CD8-positive, alpha-beta memory T cell (primary cell): ENCODE data around the gene ZNF718. TPM values are rescaled to one million over a fixed set of nuclear protein-coding genes. Genes with fewer than 3 reads are reported as not detected.
"Not testable (repeated sequence)": the region's sequence is repeated elsewhere in the genome, so short reads cannot be mapped to it uniquely, and the experiment has no call there.

Source experiments
- CTCF ChIA-PET: fragments of 350-600 bp; sonication (Branson Sonifier 250); formaldehyde crosslinking; loops from one replicate; lab custom pipeline; 2021; ENCODE audit warnings: antibody characterized with exemption; lab: Charles Lee
- POLR2A ChIA-PET: fragments of 350-600 bp; sonication (Branson Sonifier 250); formaldehyde crosslinking; loops from one replicate; lab custom pipeline; 2021; ENCODE audit warnings: antibody characterized with exemption; lab: Charles Lee
- DNase-seq, 5 donors: peaks; one replicate each; pipeline versions ENCODE4 v3.0.0 to v3.0.0-alpha.2; 2020 to 2022; ENCODE audit warnings: mixed read lengths in 1 of 5
- H3K27ac ChIP-seq: one replicate; pipeline ENCODE4 v1.7.0; 2013; ENCODE audit warnings: low read depth, mild to moderate bottlenecking, low read length, moderate library complexity
- H3K27me3 ChIP-seq: 2 replicates; pipeline ENCODE4 v1.7.0; 2013; ENCODE audit warnings: low read length, mild to moderate bottlenecking; ENCODE audit not compliant: insufficient read depth, poor library complexity, severe bottlenecking
- H3K36me3 ChIP-seq: 2 replicates; pipeline ENCODE4 v1.7.0; 2013; ENCODE audit warnings: mild to moderate bottlenecking, low read length, moderate library complexity; ENCODE audit not compliant: insufficient read depth
- H3K4me1 ChIP-seq: 2 replicates; pipeline ENCODE4 v1.7.0; 2013; ENCODE audit warnings: mild to moderate bottlenecking, low read length, moderate library complexity; ENCODE audit not compliant: insufficient read depth
- H3K4me3 ChIP-seq: 2 replicates; pipeline ENCODE4 v1.7.0; 2013; ENCODE audit warnings: mild to moderate bottlenecking, low read length
- H3K9me3 ChIP-seq: 2 replicates; pipeline ENCODE4 v1.7.0; 2013; ENCODE audit warnings: mild to moderate bottlenecking, low read length
- H3K27ac Mint-ChIP-seq, 8 donors: one replicate each; pipeline ENCODE4 v1.8.0; 2020 to 2021; ENCODE audit warnings: mixed read lengths in 8 of 8, mild to moderate bottlenecking in 6 of 8, inconsistent platforms in 3 of 8, moderate library complexity in 3 of 8
- H3K27me3 Mint-ChIP-seq, 2 donors: one replicate each; pipeline ENCODE4 v1.8.0; 2020 to 2021; ENCODE audit warnings: mixed read lengths in 2 of 2, mild to moderate bottlenecking in 1 of 2, moderate library complexity in 1 of 2
- H3K36me3 Mint-ChIP-seq, 3 donors: one replicate each; pipeline ENCODE4 v1.8.0; 2020 to 2021; ENCODE audit warnings: mixed read lengths in 3 of 3, inconsistent platforms in 1 of 3, mild to moderate bottlenecking in 1 of 3
- H3K4me1 Mint-ChIP-seq, 3 donors: one replicate each; pipeline ENCODE4 v1.8.0; 2020 to 2021; ENCODE audit warnings: mixed read lengths in 3 of 3, inconsistent platforms in 1 of 3, mild to moderate bottlenecking in 1 of 3
- H3K4me3 Mint-ChIP-seq, 7 donors: one replicate each; pipeline ENCODE4 v1.8.0; 2020 to 2021; ENCODE audit warnings: mixed read lengths in 7 of 7, mild to moderate bottlenecking in 6 of 7, moderate library complexity in 4 of 7, inconsistent platforms in 2 of 7
- H3K9me3 Mint-ChIP-seq, 5 donors: one replicate each; pipeline ENCODE4 v1.8.0; 2020 to 2022; ENCODE audit warnings: mixed read lengths in 5 of 5, mild to moderate bottlenecking in 3 of 5, moderate library complexity in 2 of 5, inconsistent platforms in 1 of 5
- polyA plus RNA-seq: library from polyadenylated mRNA; unstranded; fragments of 300-500 nt; fragmentation: Illumina TruSeq; gene quantifications from one replicate; pipeline ENCODE4 v1.2.3, GENCODE V29; 2021
- total RNA-seq, 2 experiments: library from RNA; stranded (reverse); gene quantifications; one replicate each; pipeline ENCODE4 v1.2.3, GENCODE V29; 2021

Gene ZNF718
- total and polyA plus RNA-seq, 3 experiments from 2014 or later, result 5.8 to 10.7 (median 10.0) TPM

GRCh38 chr4:112771-113170 lies 11.5 kb upstream of the ZNF718 start:
- CTCF ChIA-PET, result no interaction called here
- Mint-ChIP-seq H3K27me3 (peaks cover 29 to 63% of the 10 kb centered on the region in 2 donors), H3K36me3 (peaks cover 2 to 54% (median 6%) of the 10 kb centered on the region in 3 donors), H3K4me1 (peaks cover 0 to 4% (median 0%) of the 10 kb centered on the region in 3 donors), H3K4me3 (no peak overlapping the region), H3K9me3 (peaks cover 9 to 70% (median 57%) of the 10 kb centered on the region in 5 donors), H3K27ac (no peak overlapping the region)
- Histone ChIP-seq H3K36me3 (no peaks in the 10 kb centered on the region), H3K4me1 (no peaks in the 10 kb centered on the region), H3K27me3 (peaks cover 6% of the 10 kb centered on the region), H3K27ac (no peak overlapping the region), H3K9me3 (no peaks in the 10 kb centered on the region), H3K4me3 (no peak overlapping the region)
- POLR2A ChIA-PET, result no interaction called here
- DNase-seq, result no peak

GRCh38 chr4:113732-114131 lies 10.6 kb upstream of the ZNF718 start:
- Mint-ChIP-seq H3K27ac (no peak overlapping the region), H3K9me3 (peaks cover 9 to 65% (median 48%) of the 10 kb centered on the region in 5 donors), H3K27me3 (peaks cover 20 to 54% of the 10 kb centered on the region in 2 donors), H3K36me3 (peaks cover 1 to 51% (median 2%) of the 10 kb centered on the region in 3 donors), H3K4me3 (no peak overlapping the region), H3K4me1 (peaks cover 0 to under 1% (median 0%) of the 10 kb centered on the region in 3 donors)
- ChIA-PET POLR2A (no interaction called here), CTCF (no interaction called here)
- no peak overlapping the region for H3K4me3 ChIP-seq
- H3K27me3 ChIP-seq, result no peaks in the 10 kb centered on the region
- H3K4me1 ChIP-seq, result no peaks in the 10 kb centered on the region
- H3K27ac ChIP-seq, result no peak overlapping the region
- no peaks in the 10 kb centered on the region for H3K9me3 ChIP-seq
- H3K36me3 ChIP-seq, result no peaks in the 10 kb centered on the region
- DNase-seq, result no peak

DNA sequence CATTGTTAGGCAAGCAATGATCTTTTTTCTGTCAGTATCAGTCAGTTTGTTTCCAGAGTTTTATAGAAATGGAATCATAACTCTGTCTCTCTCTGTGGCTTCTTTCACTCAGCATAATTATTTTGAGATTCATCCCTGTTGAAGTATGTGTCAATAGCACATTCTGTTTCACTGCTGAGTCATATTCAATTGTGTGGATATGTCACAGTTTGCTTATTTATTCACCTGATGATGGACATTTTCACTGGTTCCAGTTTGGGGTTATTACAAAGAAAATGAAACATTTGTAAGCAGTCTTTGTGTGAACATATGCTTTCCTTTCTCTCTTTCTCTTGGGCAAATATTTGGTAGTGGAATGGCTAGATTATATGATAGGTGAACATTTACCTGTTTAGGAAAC lies 10.2 kb upstream of the ZNF718 start:
- Mint-ChIP-seq H3K9me3 (peaks cover 9 to 65% (median 48%) of the 10 kb centered on the region in 5 donors), H3K27me3 (peaks cover 16 to 50% of the 10 kb centered on the region in 2 donors), H3K4me1 (no peaks in the 10 kb centered on the region), H3K36me3 (peaks cover under 1 to 50% (median 2%) of the 10 kb centered on the region in 3 donors), H3K27ac (no peak overlapping the region), H3K4me3 (no peak overlapping the region)
- ChIA-PET POLR2A (no interaction called here), CTCF (no interaction called here)
- no peaks in the 10 kb centered on the region for H3K36me3 ChIP-seq
- H3K27me3 ChIP-seq, result no peaks in the 10 kb centered on the region
- no peaks in the 10 kb centered on the region for H3K9me3 ChIP-seq
- H3K4me3 ChIP-seq, result no peak overlapping the region
- no peak for DNase-seq
- no peak overlapping the region for H3K27ac ChIP-seq
- no peaks in the 10 kb centered on the region for H3K4me1 ChIP-seq

- DNase-seq, result no peak
- Mint-ChIP-seq H3K27me3 (peaks cover 3 to 28% of the 10 kb centered on the region in 2 donors), H3K9me3 (peaks cover 9 to 63% (median 44%) of the 10 kb centered on the region in 5 donors), H3K36me3 (peaks cover under 1 to 39% (median 4%) of the 10 kb centered on the region in 3 donors), H3K4me3 (no peak overlapping the region), H3K27ac (no peak overlapping the region), H3K4me1 (peaks cover 11 to 15% (median 12%) of the 10 kb centered on the region in 3 donors)
- Histone ChIP-seq H3K9me3 (peaks cover 11% of the 10 kb centered on the region), H3K4me3 (no peak overlapping the region), H3K4me1 (peaks cover 15% of the 10 kb centered on the region), H3K36me3 (no peaks in the 10 kb centered on the region), H3K27ac (no peak overlapping the region), H3K27me3 (no peaks in the 10 kb centered on the region)
- ChIA-PET POLR2A (no interaction called here), CTCF (no interaction called here)
These were observed 7.8 kb upstream of the ZNF718 start for GRCh38 chr4:116499-116898.

DNA sequence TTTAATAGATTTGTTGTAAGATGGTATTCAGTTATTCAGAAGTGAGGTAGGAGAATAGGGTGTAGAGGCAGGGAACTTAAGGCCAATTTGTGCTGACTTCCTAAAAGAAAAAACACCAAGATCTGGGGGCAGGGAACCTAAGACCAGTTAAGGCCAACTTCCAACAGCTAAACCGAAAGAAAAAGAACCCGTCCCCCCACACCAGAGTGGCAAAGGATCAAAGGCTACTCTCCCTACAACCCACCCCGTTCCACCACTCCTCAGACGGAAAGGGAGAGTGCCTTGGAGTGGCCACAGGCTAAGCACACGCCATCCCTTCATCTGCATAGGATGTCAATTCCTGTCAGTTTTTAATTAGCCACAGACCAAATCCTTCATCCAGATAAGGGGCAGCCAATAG lies 3.7 kb upstream of the ZNF718 start:
- peaks cover 31% of the 10 kb centered on the region for H3K4me1 ChIP-seq
- peak overlapping the region in 5 of 8 donors; percentile 54 to 93 (median 89) for H3K27ac Mint-ChIP-seq
- H3K36me3 Mint-ChIP-seq, result peaks cover 3 to 39% (median 23%) of the 10 kb centered on the region in 3 donors
- ChIA-PET CTCF (no interaction called here), POLR2A (no interaction called here)
- no peak for DNase-seq
- H3K27me3 ChIP-seq, result no peaks in the 10 kb centered on the region
- H3K36me3 ChIP-seq, result no peaks in the 10 kb centered on the region
- H3K27me3 Mint-ChIP-seq, result peaks cover 7% of the 10 kb centered on the region in 2 donors
- H3K4me1 Mint-ChIP-seq, result peaks cover 31 to 46% (median 36%) of the 10 kb centered on the region in 3 donors
- H3K9me3 Mint-ChIP-seq, result peaks cover 12 to 63% (median 59%) of the 10 kb centered on the region in 5 donors
- H3K4me3 Mint-ChIP-seq, result peak overlapping the region in 5 of 7 donors; percentile 42 to 83 (median 74)
- H3K4me3 ChIP-seq, result no peak overlapping the region
- no peak overlapping the region for H3K27ac ChIP-seq
- peaks cover 11% of the 10 kb centered on the region for H3K9me3 ChIP-seq

DNA sequence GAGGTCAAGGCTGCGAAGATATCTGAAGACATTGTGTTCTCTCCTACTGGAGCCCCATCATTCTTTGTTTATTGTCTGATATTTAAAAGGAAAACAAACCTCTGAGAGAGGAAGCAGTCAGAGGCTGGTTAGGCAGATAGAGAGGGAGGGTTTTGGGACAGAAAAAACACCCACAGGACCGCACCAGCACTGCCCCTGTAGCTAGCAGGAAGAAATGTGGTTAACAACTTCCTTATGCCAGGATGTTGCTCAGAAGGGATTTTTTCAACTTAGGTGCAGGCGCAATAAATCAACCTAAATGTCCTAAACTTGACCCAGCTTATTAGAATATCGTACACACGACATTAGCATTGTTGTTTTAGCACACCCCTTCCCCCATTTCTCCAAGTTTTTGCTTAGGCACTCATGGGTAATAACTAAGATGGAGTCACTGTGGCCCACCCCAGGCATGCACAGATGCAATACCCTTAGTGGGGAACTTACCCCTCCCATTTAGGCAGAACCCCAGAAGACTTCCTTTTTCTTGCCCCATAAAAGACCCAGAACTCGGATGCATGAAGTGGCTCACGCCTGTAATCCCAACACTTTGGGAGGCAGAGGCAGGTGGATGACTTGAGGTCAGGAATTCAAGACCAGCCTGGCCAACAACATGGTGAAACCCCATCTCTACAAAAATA lies 2.8 kb upstream of the ZNF718 start:
- peak overlapping the region; percentile 22 for H3K4me3 ChIP-seq
- Mint-ChIP-seq H3K4me3 (peak overlapping the region; percentile 60 to 84 (median 79)), H3K9me3 (peaks cover 10 to 69% (median 60%) of the 10 kb centered on the region in 5 donors), H3K4me1 (peaks cover 36 to 54% (median 42%) of the 10 kb centered on the region in 3 donors), H3K36me3 (peaks cover 3 to 42% (median 31%) of the 10 kb centered on the region in 3 donors), H3K27ac (peak overlapping the region; percentile 61 to 96 (median 92)), H3K27me3 (peaks cover 6 to 7% of the 10 kb centered on the region in 2 donors)
- peaks cover 11% of the 10 kb centered on the region for H3K9me3 ChIP-seq
- DNase-seq, result peak in 4 of 5 donors; percentile 10 to 64 (median 28)
- H3K4me1 ChIP-seq, result peaks cover 40% of the 10 kb centered on the region
- ChIA-PET POLR2A (interaction anchor here (0.6 kb wide), 1 partner anchor 316 kb away, joined by 3 read pairs; no protein-coding TSS in a partner anchor), CTCF (interaction anchor here (1.1 kb wide), 1 partner anchor 22 kb away, joined by 3 read pairs; no protein-coding TSS in a partner anchor)
- H3K27me3 ChIP-seq, result no peaks in the 10 kb centered on the region
- H3K36me3 ChIP-seq, result no peaks in the 10 kb centered on the region
- peak overlapping the region; percentile 19 for H3K27ac ChIP-seq

GRCh38 chr4:123922-124274 lies 403 bp upstream of the ZNF718 start:
- H3K9me3 Mint-ChIP-seq, result peaks cover 19 to 72% (median 64%) of the 10 kb centered on the region in 5 donors
- POLR2A ChIA-PET, result interaction anchor here (0.9 to 2.0 kb wide), 2 partner anchors 214 to 540 kb away, joined by 4 to 6 read pairs; partner anchors contain the start of gene ZNF141
- peaks cover 10 to 54% (median 51%) of the 10 kb centered on the region in 3 donors for H3K36me3 Mint-ChIP-seq

More at GRCh38 chr4:123922-124274, 403 bp upstream of the ZNF718 start:
- H3K4me1 Mint-ChIP-seq, result peaks cover 50 to 56% (median 54%) of the 10 kb centered on the region in 3 donors
- not testable (repeated sequence) for DNase-seq, H3K27ac ChIP-seq, H3K27me3 Mint-ChIP-seq, H3K27me3 ChIP-seq
- peak overlapping the region; percentile 92 to 99 (median 96) for H3K27ac Mint-ChIP-seq
- H3K4me3 ChIP-seq, result peak overlapping the region; percentile 92
- H3K9me3 ChIP-seq, result peaks cover 11% of the 10 kb centered on the region
- CTCF ChIA-PET, result interaction anchor here (0.9 kb wide), 1 partner anchor 35 kb away, joined by 3 read pairs; no protein-coding TSS in a partner anchor
- H3K4me3 Mint-ChIP-seq, result peak overlapping the region; percentile 94 to 100 (median 99)
- H3K36me3 ChIP-seq, result peaks cover 20% of the 10 kb centered on the region
- H3K4me1 ChIP-seq, result peaks cover 40% of the 10 kb centered on the region
